H1 (cell line): ENCODE data around the gene SMIM5. TPM values are rescaled to one million over a fixed set of nuclear protein-coding genes. Genes with fewer than 3 reads are reported as not detected.
A peak's percentile ranks its signal among the peaks of the same experiment; 100 is the strongest.

ENCODE experiments used
- CTCF ChIA-PET: fragments of 300-600 bp; sonication (Branson Sonifier 250); formaldehyde crosslinking; loops from one replicate; lab custom pipeline; 2021; ENCODE audit not compliant: partially characterized antibody; lab: Charles Lee
- POLR2A ChIA-PET: fragments of 300-600 bp; sonication (Branson Sonifier 250); formaldehyde crosslinking; loops from one replicate; lab custom pipeline; 2021; ENCODE audit warnings: inconsistent platforms; ENCODE audit not compliant: partially characterized antibody; lab: Charles Lee
- DNase-seq, 2 experiments: peaks; one replicate each; pipeline versions ENCODE4 v3.0.0 to v3.0.0-alpha.2; 2010 to 2022; ENCODE audit warnings: low spot score in 2 of 2, low read depth in 1 of 2, mixed read lengths in 1 of 2
- FAIRE-seq: peaks from 2 replicates; lab custom pipeline; 2011; peaks lifted over from hg19 to GRCh38; lab: Jason Lieb, UNC
- H2AFZ ChIP-seq: 2 replicates; pipeline ENCODE4 v1.8.1; 2012; ENCODE audit warnings: low read length, inconsistent platforms
- H2AK5ac ChIP-seq: 2 replicates; pipeline ENCODE4 v1.6.1; 2013; ENCODE audit warnings: low read depth, low read length
- H2BK120ac ChIP-seq: replicated peaks from 2 replicates; pipeline ENCODE3; 2013; ENCODE audit warnings: low read depth, low read length, inconsistent platforms
- H2BK12ac ChIP-seq: 2 replicates; pipeline ENCODE4 v1.6.1; 2013; ENCODE audit warnings: low read depth, low read length
- H2BK15ac ChIP-seq: 2 replicates; pipeline ENCODE4 v1.6.1; 2013; ENCODE audit warnings: low read length
- H2BK20ac ChIP-seq: 2 replicates; pipeline ENCODE4 v1.6.1; 2013; ENCODE audit warnings: low read length
- H2BK5ac ChIP-seq: 2 replicates; pipeline ENCODE4 v1.6.1; 2013; ENCODE audit warnings: low read depth, low read length
- H3K14ac ChIP-seq: 2 replicates; pipeline ENCODE4 v1.6.1; 2013; ENCODE audit warnings: inconsistent platforms; ENCODE audit not compliant: insufficient read length
- H3K18ac ChIP-seq: 2 replicates; pipeline ENCODE4 v1.6.1; 2013; ENCODE audit warnings: low read length; ENCODE audit errors: extremely low read depth
- H3K23ac ChIP-seq: 2 replicates; pipeline ENCODE4 v1.6.1; 2013; ENCODE audit warnings: inconsistent platforms; ENCODE audit not compliant: insufficient read length
- H3K23me2 ChIP-seq: 2 replicates; pipeline ENCODE4 v1.6.1; 2013; ENCODE audit warnings: low read depth, low read length
- H3K27ac ChIP-seq: 2 replicates; pipeline ENCODE4 v1.6.1; 2011; ENCODE audit warnings: low read depth, low read length, inconsistent platforms
- H3K27me3 ChIP-seq, 4 experiments: replicated peaks in 1 of 4; 1 replicate in 1 of 4; 2 replicates in 3 of 4; pipeline versions ENCODE4 v1.6.1 to v1.8.1; 2011 to 2013; ENCODE audit warnings: low read length in 3 of 4, mild to moderate bottlenecking in 3 of 4, inconsistent platforms in 2 of 4, mixed read lengths in 2 of 4, moderate library complexity in 1 of 4; ENCODE audit not compliant: control insufficient read depth in 3 of 4, insufficient read depth in 3 of 4; ENCODE audit errors: extremely low read depth in 1 of 4
- H3K36me3 ChIP-seq, 4 experiments: 2 replicates each; pipeline versions ENCODE4 v1.6.1 to v1.8.1; 2011 to 2013; ENCODE audit warnings: mild to moderate bottlenecking in 4 of 4, low read length in 3 of 4, moderate library complexity in 2 of 4, control low read depth in 1 of 4, inconsistent platforms in 1 of 4; ENCODE audit not compliant: insufficient read depth in 4 of 4, control insufficient read depth in 2 of 4
- H3K4ac ChIP-seq: replicated peaks from 2 replicates; pipeline ENCODE3; 2013; ENCODE audit warnings: low read length, low read depth, mixed read lengths, inconsistent platforms; ENCODE audit not compliant: insufficient read length
- H3K4me1 ChIP-seq, 4 experiments: replicated peaks in 1 of 4; 1 replicate in 1 of 4; 2 replicates in 3 of 4; pipeline versions ENCODE4 v1.6.1 to v1.8.1; 2011 to 2013; ENCODE audit warnings: low read length in 3 of 4, inconsistent platforms in 2 of 4, mixed read lengths in 1 of 4; ENCODE audit not compliant: insufficient read depth in 4 of 4, control insufficient read depth in 3 of 4
- H3K4me2 ChIP-seq, 2 experiments: 2 replicates each; pipeline versions ENCODE4 v1.6.1 to v1.8.1; 2011 to 2013; ENCODE audit warnings: low read depth in 2 of 2, low read length in 2 of 2, control low read depth in 1 of 2, inconsistent platforms in 1 of 2, mild to moderate bottlenecking in 1 of 2; ENCODE audit not compliant: insufficient read depth in 1 of 2
- H3K4me3 ChIP-seq, 4 experiments: fragments of 200-600, 300-600 bp in 1 of 4; sonication (generic), shearing (Covaris generic), sonication (Bioruptor Twin) in 1 of 4; 2 replicates each; pipeline versions ENCODE4 v1.5.1 to v1.8.1; 2011 to 2016; ENCODE audit warnings: low read length in 4 of 4, low read depth in 3 of 4, control low read depth in 2 of 4, inconsistent platforms in 2 of 4, mild to moderate bottlenecking in 2 of 4, mixed read lengths in 1 of 4, moderate library complexity in 1 of 4; ENCODE audit not compliant: insufficient read depth in 2 of 4; ENCODE audit errors: extremely low read depth in 1 of 4
- H3K56ac ChIP-seq: replicated peaks from 2 replicates; pipeline ENCODE3; 2013; ENCODE audit warnings: low read depth, mild to moderate bottlenecking, mixed read lengths, low read length, inconsistent platforms; ENCODE audit not compliant: insufficient read length
- H3K79me1 ChIP-seq: 2 replicates; pipeline ENCODE4 v1.6.1; 2013; ENCODE audit warnings: low read depth, low read length, control low read depth
- H3K79me2 ChIP-seq, 2 experiments: 2 replicates each; pipeline versions ENCODE4 v1.6.1 to v1.8.1; 2012 to 2013; ENCODE audit warnings: low read length in 2 of 2, mild to moderate bottlenecking in 2 of 2, inconsistent platforms in 1 of 2; ENCODE audit not compliant: insufficient read depth in 2 of 2, control insufficient read depth in 1 of 2
- H3K9ac ChIP-seq, 4 experiments: replicated peaks in 1 of 4; 1 replicate in 1 of 4; 2 replicates in 3 of 4; pipeline versions ENCODE4 v1.6.1 to v1.8.1; 2011 to 2013; ENCODE audit warnings: low read depth in 3 of 4, low read length in 3 of 4, control low read depth in 2 of 4, mild to moderate bottlenecking in 2 of 4, moderate library complexity in 2 of 4, inconsistent platforms in 1 of 4; ENCODE audit errors: extremely low read depth in 1 of 4
- H3K9me3 ChIP-seq, 2 experiments: 2 replicates each; pipeline versions ENCODE4 v1.6.1 to v1.8.1; 2012 to 2013; ENCODE audit warnings: mild to moderate bottlenecking in 2 of 2, moderate library complexity in 2 of 2, control low read depth in 1 of 2, inconsistent platforms in 1 of 2, low read depth in 1 of 2, low read length in 1 of 2, mixed read lengths in 1 of 2; ENCODE audit not compliant: insufficient read depth in 2 of 2
- H4K20me1 ChIP-seq, 2 experiments: replicated peaks in 1 of 2; 2 replicates each; pipeline versions ENCODE3 to v1.8.1; 2011 to 2013; ENCODE audit warnings: inconsistent platforms in 2 of 2, low read length in 2 of 2, mild to moderate bottlenecking in 1 of 2; ENCODE audit not compliant: insufficient read depth in 2 of 2, control insufficient read depth in 1 of 2
- H4K5ac ChIP-seq: 2 replicates; pipeline ENCODE4 v1.6.1; 2013; ENCODE audit warnings: low read length, low read depth, mixed read lengths, inconsistent platforms; ENCODE audit not compliant: insufficient read length
- H4K8ac ChIP-seq: 2 replicates; pipeline ENCODE4 v1.8.0; 2013; ENCODE audit warnings: mild to moderate bottlenecking, moderate library complexity, low read length, inconsistent platforms; ENCODE audit not compliant: insufficient read depth; ENCODE audit errors: extremely low read depth
- H4K91ac ChIP-seq: replicated peaks from 2 replicates; pipeline ENCODE3; 2013; ENCODE audit warnings: low read length, mixed read lengths, inconsistent platforms; ENCODE audit not compliant: insufficient read length
- CHD2 ChIP-seq: IDR thresholded peaks from 2 replicates; pipeline ENCODE4 v1.6.1; 2012; ENCODE audit warnings: low read length, improper control_type of control experiment
- EGR1 ChIP-seq: IDR thresholded peaks from 2 replicates; pipeline ENCODE4 v1.6.1; 2011; ENCODE audit warnings: low read depth, low read length, borderline replicate concordance
- HDAC6 ChIP-seq: IDR thresholded peaks from one replicate; pipeline ENCODE4 v1.7.1; 2012; ENCODE audit warnings: low read depth, mild to moderate bottlenecking, inconsistent platforms, low read length, moderate library complexity
- KDM1A ChIP-seq: fragments of 200-600, 300-600 bp; sonication (generic); IDR thresholded peaks from 2 replicates; pipeline ENCODE4 v1.7.1; 2016; ENCODE audit warnings: mild to moderate bottlenecking, low read length, borderline replicate concordance
- RAD21 ChIP-seq, 2 experiments: IDR thresholded peaks in 1 of 2; conservative IDR thresholded peaks in 1 of 2; 2 replicates each; pipeline ENCODE4 v1.6.1; 2011; ENCODE audit warnings: low read depth in 2 of 2, low read length in 2 of 2, improper control_type of control experiment in 1 of 2, inconsistent platforms in 1 of 2, mild to moderate bottlenecking in 1 of 2, moderate library complexity in 1 of 2
- SP2 ChIP-seq: IDR thresholded peaks from 2 replicates; pipeline ENCODE4 v1.6.1; 2012; ENCODE audit warnings: mild to moderate bottlenecking, low read length, inconsistent platforms
- SUZ12 ChIP-seq: fragments of 200-600 bp; sonication (generic); IDR thresholded peaks from 2 replicates; pipeline ENCODE4 v1.6.1; 2012; ENCODE audit warnings: mild to moderate bottlenecking, inconsistent platforms, low read length, moderate library complexity, mixed read lengths
- TEAD4 ChIP-seq: IDR thresholded peaks from 2 replicates; pipeline ENCODE4 v1.6.1; 2012; ENCODE audit warnings: low read depth, low read length, inconsistent platforms, mixed read lengths
- WGBS, 2 experiments: shearing (Covaris generic) in 1 of 2; methylation state at CpG; one replicate each; pipeline versions ENCODE4 v1.1.6 to v1.1.7; 2013 to 2015; ENCODE audit warnings: low lambda C conversion rate in 2 of 2, mixed read lengths in 2 of 2, inconsistent platforms in 1 of 2, low coverage in 1 of 2, missing lambda C conversion rate in 1 of 2; ENCODE audit not compliant: insufficient replicate concordance in 2 of 2, insufficient coverage in 1 of 2, insufficient read length in 1 of 2; ENCODE audit errors: extremely low coverage in 1 of 2, missing lambda C conversion rate in 1 of 2; 5-methylcytosine and 5-hydroxymethylcytosine counted together
- polyA plus RNA-seq, 7 experiments: library from polyadenylated mRNA; depleted of rRNA in 3 of 7; stranded (reverse) in 5 of 7; unstranded in 2 of 7; fragments of >200 nt in 5 of 7; fragments of 200-250 nt in 2 of 7; gene quantifications; 1 replicate in 5 of 7; 2 replicates in 1 of 7; 4 replicates in 1 of 7; pipeline versions ENCODE4 v1.2.1 to v1.2.3, GENCODE V29; 2011 to 2013; ENCODE audit warnings: missing spikeins in 2 of 7, mixed read lengths in 2 of 7
- total RNA-seq: library from RNA; stranded (reverse); fragmentation: NEBNext Ultra II Directional; extraction: Animal tissue kit (Norgen Biotek cat#: 25700); gene quantifications from 2 replicates; pipeline ENCODE4 v1.2.1, GENCODE V29; 2021
- TF ChIP-seq, protein P1 (sequence below), 3 experiments: IDR thresholded peaks; 1 replicate in 2 of 3; 2 replicates in 1 of 3; pipeline versions ENCODE4 v1.5.1 to v1.6.1; 2011; ENCODE audit warnings: low read length in 3 of 3, mild to moderate bottlenecking in 3 of 3, inconsistent platforms in 2 of 3, low read depth in 1 of 3, moderate library complexity in 1 of 3; ENCODE audit not compliant: insufficient read depth in 1 of 3; ENCODE audit errors: control extremely low read depth in 1 of 3
- TF ChIP-seq, protein P2 (sequence below): IDR thresholded peaks from 2 replicates; pipeline ENCODE4 v1.6.1; 2011; ENCODE audit warnings: low read length, improper control_type of control experiment

Gene SMIM5
- total and polyA plus RNA-seq, 2 of the 8 experiments (the other 6 are each of a cell fraction or from before 2014, with no cell fraction given): not detected

DNA sequence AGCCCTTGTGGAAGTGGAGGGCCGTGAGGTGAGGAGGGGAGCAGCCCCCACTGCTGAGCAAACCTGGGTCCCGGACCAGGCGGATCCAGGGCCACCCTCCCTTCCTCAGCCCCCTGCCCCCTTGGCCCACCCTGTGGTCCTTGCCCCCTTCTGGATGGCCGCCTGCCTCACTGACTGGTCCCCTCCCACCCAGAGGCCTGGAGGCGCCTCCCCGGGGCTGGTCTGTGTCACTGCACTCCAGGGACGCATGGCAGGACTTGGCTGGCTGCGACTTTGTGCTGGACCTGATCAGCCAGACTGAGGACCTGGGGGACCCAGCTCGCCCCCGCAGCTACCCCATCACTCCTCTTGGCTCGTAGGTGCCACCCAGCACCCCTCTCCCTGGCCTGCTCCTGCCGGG, 19.2 kb upstream of the SMIM5 start:
- no peak overlapping the region for H2BK20ac ChIP-seq
- no peak overlapping the region for H3K9ac ChIP-seq
- no peak overlapping the region for H2AK5ac ChIP-seq
- no peak overlapping the region for H4K8ac ChIP-seq
- no peak overlapping the region for H3K23ac ChIP-seq
- no peak overlapping the region for H2BK120ac ChIP-seq
- H2BK12ac ChIP-seq: no peak overlapping the region
- no peak overlapping the region for H2BK5ac ChIP-seq
- no peak overlapping the region for H2BK15ac ChIP-seq
- H3K79me2 ChIP-seq: no peaks in the 10 kb centered on the region
- ChIA-PET CTCF (interaction anchor here (0.6 to 59.2 kb wide), 14 partner anchors 8 to 240 kb away, joined by 3 to 2200 read pairs (median 4); partner anchors contain the start of genes RECQL5, SAP30BP and SMIM5), POLR2A (interaction anchor here (1.2 to 5.2 kb wide), 2 partner anchors 12 kb away, joined by 4 to 19 read pairs; no protein-coding TSS in a partner anchor)
- no peaks in the 10 kb centered on the region for H3K4me1 ChIP-seq
- H3K36me3 ChIP-seq: no peaks in the 10 kb centered on the region
- no peak overlapping the region for H2AFZ ChIP-seq
- no peak overlapping the region for H3K27ac ChIP-seq
- no peaks in the 10 kb centered on the region for H3K9me3 ChIP-seq
- H3K14ac ChIP-seq: no peak overlapping the region
- H3K23me2 ChIP-seq: no peaks in the 10 kb centered on the region
- TF ChIP-seq, protein P1, sequence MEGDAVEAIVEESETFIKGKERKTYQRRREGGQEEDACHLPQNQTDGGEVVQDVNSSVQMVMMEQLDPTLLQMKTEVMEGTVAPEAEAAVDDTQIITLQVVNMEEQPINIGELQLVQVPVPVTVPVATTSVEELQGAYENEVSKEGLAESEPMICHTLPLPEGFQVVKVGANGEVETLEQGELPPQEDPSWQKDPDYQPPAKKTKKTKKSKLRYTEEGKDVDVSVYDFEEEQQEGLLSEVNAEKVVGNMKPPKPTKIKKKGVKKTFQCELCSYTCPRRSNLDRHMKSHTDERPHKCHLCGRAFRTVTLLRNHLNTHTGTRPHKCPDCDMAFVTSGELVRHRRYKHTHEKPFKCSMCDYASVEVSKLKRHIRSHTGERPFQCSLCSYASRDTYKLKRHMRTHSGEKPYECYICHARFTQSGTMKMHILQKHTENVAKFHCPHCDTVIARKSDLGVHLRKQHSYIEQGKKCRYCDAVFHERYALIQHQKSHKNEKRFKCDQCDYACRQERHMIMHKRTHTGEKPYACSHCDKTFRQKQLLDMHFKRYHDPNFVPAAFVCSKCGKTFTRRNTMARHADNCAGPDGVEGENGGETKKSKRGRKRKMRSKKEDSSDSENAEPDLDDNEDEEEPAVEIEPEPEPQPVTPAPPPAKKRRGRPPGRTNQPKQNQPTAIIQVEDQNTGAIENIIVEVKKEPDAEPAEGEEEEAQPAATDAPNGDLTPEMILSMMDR (IDR thresholded peaks at IDR 0.05; ENCODE audit: control extremely low read depth in 1 of 3, insufficient read depth in 1 of 3, low read depth in 1 of 3, low read length in 3 of 3): peak; percentile 55 to 64 (median 59)
- TF ChIP-seq RAD21 (IDR thresholded peaks at IDR 0.05 in 1 of 2, conservative IDR thresholded peaks at IDR 0.05 in 1 of 2; ENCODE audit: low read depth in 2 of 2, low read length in 2 of 2): peak; percentile 31 to 47; a peak in 3 of 4 replicates
- no peak for TF ChIP-seq CHD2
- TF ChIP-seq EGR1: no peak
- no peak for TF ChIP-seq TEAD4
- TF ChIP-seq, protein P2, sequence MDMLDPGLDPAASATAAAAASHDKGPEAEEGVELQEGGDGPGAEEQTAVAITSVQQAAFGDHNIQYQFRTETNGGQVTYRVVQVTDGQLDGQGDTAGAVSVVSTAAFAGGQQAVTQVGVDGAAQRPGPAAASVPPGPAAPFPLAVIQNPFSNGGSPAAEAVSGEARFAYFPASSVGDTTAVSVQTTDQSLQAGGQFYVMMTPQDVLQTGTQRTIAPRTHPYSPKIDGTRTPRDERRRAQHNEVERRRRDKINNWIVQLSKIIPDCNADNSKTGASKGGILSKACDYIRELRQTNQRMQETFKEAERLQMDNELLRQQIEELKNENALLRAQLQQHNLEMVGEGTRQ: no peak
- TF ChIP-seq SP2: no peak
- no peak for TF ChIP-seq HDAC6
- no peak for TF ChIP-seq SUZ12
- no peak for TF ChIP-seq KDM1A
- H3K18ac ChIP-seq: no peak overlapping the region
- H3K27me3 ChIP-seq: no peaks in the 10 kb centered on the region
- no peak overlapping the region for H3K4me2 ChIP-seq
- H4K5ac ChIP-seq: no peak overlapping the region
- no peak overlapping the region for H3K56ac ChIP-seq
- 85% methylated on average over 9 of the region's 12 CpGs; no CpG with 5 or more reads in 1 of the 2 experiments for WGBS, 2 experiments
- no peak overlapping the region for H3K4me3 ChIP-seq
- no peak overlapping the region for H3K4ac ChIP-seq
- DNase-seq (no peak), FAIRE-seq (no peak)
- H3K79me1 ChIP-seq: no peaks in the 10 kb centered on the region
- no peaks in the 10 kb centered on the region for H4K20me1 ChIP-seq
- no peak overlapping the region for H4K91ac ChIP-seq
